Measurements from ENCODE around the gene ZNF827.
"Not testable (repeated sequence)": the region's sequence is repeated elsewhere in the genome, so short reads cannot be mapped to it uniquely, and the experiment has no call there.

ZNF827 gene

DNA sequence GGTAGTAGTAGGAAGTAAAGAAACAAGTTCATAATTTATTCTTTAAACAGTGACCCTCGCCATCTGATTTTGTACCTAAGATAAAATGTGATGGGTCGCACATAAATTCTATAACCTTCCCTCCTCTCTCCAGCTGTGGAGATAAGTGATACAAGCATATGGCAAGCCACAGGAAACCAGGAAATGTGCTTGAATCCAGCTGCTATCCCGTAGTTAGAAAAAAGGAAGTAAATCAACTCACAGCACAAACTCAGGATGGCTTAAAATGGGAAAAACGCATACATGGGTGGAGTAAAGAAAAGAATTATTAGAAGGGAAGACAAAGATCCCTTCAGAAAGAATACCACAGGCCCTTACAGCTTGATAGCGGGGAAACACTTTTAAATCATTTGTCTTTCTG is 78.2 kb downstream of the ZNF827 start:
- no peak for DNase-seq

DNA sequence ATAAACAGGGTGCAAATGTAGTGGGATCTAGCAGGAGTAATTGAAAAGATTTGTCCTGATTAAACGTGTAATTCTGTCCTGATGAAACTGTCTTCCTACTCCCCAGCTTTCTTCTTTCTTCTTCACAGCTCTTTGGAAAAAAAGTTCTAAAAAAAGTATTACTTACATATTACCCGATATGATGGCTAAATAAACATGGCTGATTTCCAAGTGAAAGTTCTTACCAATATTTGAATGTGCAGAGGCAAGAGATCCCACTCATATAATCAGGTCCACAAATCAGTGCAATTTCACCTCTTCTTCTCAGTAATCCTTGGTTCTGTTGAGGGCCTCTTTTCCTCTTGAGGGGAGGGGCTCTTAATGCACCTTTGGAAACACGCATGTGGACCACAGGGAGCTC is 78.7 kb downstream of the ZNF827 start:
- no peak for DNase-seq

- DNase-seq, result no peak
Observed at GRCh38 chr4:145859426-145859825, 79.2 kb downstream of the ZNF827 start.

GRCh38 chr4:145852256-145852839 is 86.3 kb downstream of the ZNF827 start:
- DNase-seq, result no peak

GRCh38 chr4:145851511-145852201 is 87.0 kb downstream of the ZNF827 start:
- no peak for DNase-seq

- no peak for DNase-seq
Observed at GRCh38 chr4:145847764-145848163, 90.9 kb downstream of the ZNF827 start.

- DNase-seq, result no peak
Observed at GRCh38 chr4:145845118-145845517, 93.5 kb downstream of the ZNF827 start.

DNA sequence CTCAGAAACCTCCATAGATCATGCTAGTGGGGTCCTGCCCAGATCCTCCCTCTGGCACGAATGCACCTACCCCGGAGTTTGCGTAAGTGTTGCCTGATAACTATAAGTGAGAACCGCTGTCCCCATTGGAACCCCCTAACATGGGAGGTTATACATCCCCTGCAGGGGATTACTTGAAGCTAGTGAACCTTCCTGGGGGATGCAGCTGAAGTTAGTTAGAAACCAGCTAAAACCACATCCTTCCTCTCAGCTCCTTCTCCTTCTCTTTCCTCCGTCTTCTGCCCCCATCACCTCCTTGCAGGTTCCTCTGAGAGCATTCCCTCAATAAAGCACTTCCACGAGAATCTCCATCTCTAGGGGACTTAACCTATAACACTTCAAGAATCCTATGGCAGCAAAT is 95.0 kb downstream of the ZNF827 start:
- no peak for DNase-seq

DNA sequence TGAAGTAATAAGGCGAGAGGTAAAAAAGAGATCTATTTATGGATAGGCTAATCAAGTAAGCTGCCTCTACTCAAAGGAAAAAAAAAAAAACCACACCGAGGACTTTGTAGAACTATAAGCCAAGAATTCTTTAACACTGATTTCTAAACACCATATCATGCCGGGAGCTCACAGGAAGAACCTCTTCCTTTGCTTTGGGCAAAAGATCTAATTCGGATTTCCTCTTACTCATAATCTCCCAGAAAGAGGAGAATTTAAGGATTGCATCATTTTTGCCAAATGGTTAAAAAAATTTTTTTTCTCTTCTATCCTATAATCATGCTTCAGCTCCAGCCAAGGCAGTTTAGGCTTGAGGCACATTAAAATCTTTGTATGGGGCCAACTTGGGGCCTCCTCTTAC is 95.5 kb downstream of the ZNF827 start:
- no peak for DNase-seq

DNA sequence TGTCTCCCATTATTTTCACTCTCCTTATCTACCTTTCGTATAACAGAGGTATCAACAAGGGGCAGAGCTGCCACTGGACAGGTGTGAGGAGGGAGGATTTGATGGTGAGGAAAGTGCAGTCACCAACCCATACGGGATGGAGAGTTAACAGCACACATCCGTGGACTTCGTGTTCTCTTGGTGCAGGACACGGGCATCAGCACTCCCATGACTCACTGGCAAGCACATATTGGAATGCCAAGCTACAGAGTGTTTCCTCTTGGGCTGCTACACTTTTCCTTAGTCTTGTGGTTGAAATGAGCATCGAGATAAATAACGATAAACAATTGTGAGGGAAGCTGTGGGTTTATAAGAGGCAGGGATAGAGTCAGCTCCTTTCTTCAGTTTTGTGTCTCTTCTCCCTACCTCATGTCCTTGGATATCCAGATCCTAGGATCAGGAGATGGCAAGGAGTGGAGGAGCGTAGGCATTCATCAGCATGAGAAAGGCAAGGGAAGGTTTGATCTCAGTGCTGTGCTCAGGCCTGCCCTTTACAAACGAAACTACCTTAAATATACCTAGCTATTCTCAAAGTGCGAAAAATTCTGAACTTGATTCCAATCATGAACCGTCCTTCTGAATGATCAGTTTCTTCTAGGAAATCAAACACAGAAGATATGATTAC is 96.3 kb downstream of the ZNF827 start:
- DNase-seq, result no peak

GRCh38 chr4:145840801-145841200 is 97.8 kb downstream of the ZNF827 start:
- no peak for DNase-seq

- DNase-seq, result peak in 1 of 2 experiments; percentile 17
Observed at GRCh38 chr4:145840162-145840768, 98.4 kb downstream of the ZNF827 start.

DNA sequence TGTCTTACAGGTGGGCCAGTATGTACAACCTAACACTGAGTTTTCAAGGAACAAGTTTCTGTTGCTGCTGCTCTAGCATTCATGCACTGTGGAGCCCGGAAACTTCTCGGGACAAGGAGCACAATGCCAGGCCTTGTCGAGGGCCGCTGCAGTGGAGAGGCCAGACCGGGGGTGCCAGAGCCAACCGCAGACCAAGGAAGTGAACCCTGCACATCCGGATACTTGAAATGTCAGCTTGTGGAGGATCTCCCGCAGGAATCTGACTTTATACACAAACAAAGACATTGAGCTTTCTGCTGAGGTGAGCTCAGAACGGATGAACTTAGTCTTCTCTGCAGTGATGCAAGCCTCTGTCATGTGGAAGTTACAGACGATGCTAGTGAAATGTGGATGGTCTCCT is 99.5 kb downstream of the ZNF827 start:
- DNase-seq, result no peak

- DNase-seq, result not testable (repeated sequence)
Observed at GRCh38 chr4:145832384-145832783, 106.2 kb downstream of the ZNF827 start.

DNA sequence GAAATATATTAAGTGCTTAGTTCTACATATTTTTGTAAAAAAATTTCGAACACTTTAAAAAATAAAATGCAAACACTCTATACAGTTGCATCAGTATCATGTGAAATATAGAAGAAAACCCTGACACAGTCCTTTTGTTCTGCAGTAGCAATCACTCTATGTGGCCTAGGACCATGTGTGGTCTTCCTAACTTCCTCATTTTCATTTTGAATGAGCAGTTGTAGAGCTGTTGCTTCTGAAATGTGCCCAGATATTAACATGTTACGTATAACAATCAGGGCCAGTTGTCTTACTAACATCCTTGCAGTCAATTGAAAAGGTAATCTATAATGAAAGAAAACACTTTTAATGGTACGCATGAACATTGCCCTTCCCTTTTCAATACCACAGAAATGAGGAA is 107.9 kb downstream of the ZNF827 start:
- DNase-seq, result no peak

DNA sequence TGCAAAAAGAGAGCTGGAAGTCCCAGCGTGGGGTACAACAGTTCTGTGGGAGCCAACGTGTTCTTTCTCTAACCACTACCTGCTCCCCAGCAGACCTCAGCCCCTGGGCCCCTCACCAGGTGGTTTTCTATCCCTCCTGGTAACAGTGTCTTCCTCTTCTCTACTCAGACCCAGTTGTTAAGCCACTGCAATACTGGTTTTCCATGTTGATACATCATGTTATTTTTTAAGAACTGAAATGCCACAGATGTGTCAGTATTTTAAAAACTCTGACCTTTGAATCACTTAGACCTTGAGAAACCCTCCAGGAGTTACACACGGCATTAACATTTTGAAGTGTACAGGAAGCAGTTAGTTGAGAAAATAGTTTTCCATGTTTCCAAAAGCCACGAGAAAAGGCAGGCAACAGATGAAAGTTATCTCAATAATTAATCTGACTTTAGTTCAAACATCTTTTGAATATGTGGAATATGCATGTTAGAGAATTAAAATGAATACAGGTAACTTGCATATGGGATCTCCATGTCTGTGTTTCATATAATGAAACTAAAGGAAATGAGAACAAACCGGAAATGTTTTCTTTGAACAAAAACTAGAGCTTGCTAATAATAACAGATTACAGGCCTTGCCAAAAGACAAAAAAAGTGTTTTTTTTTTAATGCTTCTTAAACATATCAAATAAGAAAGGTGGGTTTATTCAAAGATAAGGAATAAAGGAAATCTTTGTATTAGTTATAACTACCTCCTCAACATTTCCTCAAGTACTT is 108.8 kb downstream of the ZNF827 start:
- DNase-seq, result no peak

- no peak for DNase-seq
Observed at GRCh38 chr4:145828802-145829485, 109.7 kb downstream of the ZNF827 start.

DNA sequence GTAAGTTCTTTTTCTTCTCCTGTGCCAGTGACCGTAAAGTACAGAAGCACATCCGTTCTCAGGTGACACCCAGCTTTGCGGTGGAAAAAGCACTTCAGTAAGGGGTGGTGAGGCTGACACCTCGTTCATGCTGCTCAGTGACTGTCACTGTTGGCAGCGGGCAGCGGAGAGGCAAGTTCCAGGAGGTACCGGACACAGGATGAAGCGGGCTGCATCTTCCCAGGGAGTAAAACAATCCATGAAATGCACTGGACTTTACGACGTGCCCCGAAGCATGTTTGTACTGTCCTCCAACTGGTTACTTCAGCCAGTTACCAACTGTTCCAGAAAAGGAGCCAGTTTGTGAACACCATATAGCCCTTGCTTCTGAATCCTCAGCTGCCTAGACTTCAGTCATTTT is 110.7 kb downstream of the ZNF827 start:
- no peak for DNase-seq

DNA sequence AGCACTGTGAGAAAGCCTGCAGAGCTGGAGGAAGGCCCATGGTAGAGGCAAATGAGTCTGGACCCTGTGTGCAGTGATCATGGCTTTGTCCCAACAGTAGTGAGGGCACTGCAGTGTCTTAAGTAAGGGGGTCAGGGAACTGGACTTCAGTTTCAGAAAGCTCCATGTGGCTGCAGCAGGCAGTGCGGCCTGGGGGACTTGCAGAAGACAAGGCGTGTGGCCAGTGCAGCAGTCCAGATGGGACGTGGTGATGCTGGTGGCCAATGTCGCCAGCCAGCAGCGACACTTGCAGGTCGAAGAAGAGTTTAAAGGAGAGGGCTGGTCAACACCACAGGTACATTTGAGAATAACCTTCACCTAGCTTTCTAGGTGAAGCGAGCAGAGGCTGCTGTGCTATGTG is 113.4 kb downstream of the ZNF827 start:
- no peak for DNase-seq

DNA sequence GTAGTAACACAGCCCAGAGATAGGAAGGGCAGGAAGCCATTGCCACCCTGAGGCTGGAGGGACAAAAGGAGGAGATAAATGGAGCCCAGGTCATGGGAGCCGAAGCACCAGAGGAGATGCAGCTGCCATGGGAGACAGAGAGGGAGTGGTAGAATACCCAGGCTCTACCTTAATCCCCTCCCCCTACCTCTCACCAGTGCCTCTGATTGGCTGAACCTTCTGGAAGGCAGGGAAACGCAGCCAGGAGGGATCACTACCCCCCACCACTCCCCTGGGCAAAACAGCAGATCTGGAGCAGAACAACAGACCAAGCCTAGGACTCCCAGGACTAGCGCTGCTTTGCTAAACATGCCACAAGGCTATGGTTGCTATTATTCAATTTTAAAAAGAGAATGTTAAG is 114.2 kb downstream of the ZNF827 start:
- DNase-seq, result no peak

DNA sequence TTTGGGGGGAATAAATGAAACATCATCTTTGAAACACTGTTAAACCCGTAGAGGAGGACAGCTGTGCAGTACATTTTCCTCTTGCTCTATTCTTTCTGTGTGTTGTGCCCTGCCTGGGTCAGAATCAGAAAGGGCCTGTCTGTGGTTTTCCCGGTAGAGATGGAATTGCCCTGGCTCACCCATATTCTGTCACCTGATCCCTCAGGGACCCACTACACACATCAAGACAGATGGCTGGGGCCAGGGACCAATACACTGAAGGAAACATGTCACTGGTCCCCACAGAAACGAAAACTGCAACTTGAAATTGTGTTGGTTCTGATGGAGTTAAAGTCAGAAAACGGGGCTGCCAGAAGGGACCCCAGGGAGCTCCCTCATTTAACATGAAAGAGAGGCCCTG is 114.9 kb downstream of the ZNF827 start:
- DNase-seq, result no peak

DNA sequence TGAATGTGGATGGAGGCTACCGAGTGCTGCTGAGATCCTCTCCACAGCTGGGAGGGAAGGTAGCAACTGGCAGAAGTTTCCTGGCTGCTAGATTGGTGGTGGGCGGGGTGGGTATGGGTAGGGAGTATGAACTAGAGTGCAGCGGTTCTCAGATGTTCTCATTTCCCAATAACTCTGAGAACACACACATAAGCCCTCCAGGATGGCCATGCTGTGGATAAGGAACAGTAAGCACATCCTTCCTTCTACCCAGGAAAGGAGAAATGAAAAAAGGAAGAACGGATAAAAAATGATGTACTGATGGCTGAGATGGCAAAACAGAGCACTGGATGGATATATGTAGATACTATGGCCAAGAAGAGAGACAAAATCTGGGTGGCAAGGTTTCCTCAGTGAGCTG is 116.0 kb downstream of the ZNF827 start:
- DNase-seq, result no peak

GRCh38 chr4:145822181-145822580 is 116.4 kb downstream of the ZNF827 start:
- no peak for DNase-seq

Data from NCI-H1930 (cell line).